Stimulated activated CD4-positive, alpha-beta T cell treated with anti-CD3 and anti-CD28 coated beads, Interleukin-1b, Interleukin-23, amount 100 ng/mL, for 24 hours (primary cell): ENCODE data around the gene PODXL2.

Source experiments
- DNase-seq, 4 experiments: peaks; one replicate each; pipeline ENCODE4 v3.0.0-alpha.2; 2020; ENCODE audit warnings: low read depth in 4 of 4, low spot score in 1 of 4

The PODXL2 gene

GRCh38 chr3:127629467-127630403, 750 bp downstream of the PODXL2 start:
- DNase-seq = peak in 2 of 4 experiments; percentile 13 to 23

DNA sequence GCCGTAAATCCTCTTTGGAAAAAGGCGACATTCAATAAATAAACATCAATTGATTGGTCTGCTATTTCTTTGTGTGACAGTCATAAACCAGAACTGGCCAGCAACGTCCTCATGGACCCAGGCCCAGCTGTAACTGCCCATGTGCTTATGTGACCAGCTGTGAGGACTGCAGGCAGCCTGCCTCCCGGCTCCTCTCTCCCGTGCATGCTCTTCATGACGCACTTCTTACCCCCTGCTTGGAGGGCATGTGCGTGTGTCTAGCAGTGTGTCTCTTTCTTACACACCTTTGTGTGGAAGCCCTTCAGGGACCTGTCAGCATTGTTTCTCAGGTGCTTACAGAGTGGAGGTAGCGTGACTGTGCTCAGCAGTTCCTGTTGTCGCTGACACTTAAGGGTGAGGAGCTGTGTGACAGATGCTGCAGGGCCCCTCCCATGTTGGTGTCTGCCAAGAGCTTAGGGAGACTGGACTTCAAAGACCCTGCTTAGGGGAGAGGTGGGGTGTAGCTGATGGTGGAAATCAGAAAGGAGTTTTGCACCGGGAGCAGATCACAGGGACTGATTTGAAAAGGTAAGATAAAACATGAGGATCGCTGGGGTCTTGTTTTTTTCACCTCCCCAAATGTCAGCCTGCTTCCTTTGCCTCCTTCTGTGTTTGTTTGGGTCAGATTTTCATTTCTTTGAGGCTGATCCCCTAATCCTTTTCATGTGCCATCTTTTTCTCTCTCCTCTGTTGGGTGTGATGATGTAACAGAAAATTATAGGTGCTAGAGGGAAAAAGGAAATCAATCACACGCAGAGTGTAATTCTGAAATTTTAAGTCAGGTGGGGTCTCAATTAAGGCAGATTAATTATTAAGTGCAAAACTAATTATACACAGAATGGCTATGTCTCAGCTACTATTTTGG, 2.1 kb downstream of the PODXL2 start:
- DNase-seq = no peak

GRCh38 chr3:127632035-127632820, 3.2 kb downstream of the PODXL2 start:
- no peak for DNase-seq

GRCh38 chr3:127634653-127635052, 5.7 kb downstream of the PODXL2 start:
- no peak for DNase-seq

DNA sequence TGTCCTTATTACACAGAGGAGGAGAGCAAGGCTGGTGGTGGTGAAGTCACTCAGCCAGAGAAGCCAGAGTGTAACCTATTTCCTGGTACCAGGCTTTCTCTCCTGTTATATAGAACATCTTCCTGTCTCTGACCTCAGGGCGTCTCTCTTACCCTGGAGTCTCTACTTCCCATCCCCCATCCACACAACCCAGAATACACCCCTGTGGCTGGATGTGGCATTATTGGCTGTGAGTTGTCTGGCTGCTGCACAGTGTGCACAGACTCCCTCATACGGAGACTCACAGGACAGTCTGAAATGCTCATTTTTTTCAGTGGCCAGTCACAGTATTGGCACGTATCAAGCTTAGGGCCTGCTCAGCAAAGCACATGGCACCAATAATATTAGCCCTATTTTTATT, 8.6 kb downstream of the PODXL2 start:
- DNase-seq = no peak

DNA sequence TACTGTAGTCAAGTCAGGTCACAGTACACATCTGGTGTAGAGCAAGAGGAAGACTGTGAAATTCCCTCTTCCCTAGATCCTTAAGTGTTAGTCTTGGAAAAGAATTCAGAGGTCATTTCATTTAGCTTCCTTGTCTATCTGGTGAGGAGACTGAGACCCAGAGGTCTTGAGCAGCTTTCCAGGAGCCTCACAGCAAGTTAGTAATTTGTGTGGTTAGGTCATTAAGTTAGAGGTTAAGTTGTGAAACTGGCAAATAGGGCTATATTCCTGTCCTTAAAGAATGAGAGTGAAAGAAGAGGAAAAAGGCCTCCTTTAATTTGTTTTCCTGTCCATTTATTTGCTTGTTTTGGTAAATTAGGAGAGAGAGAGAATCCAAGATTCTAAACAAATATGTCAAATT, 9.0 kb downstream of the PODXL2 start:
- no peak for DNase-seq

- DNase-seq = no peak
Measured at GRCh38 chr3:127639173-127640041, 10.4 kb downstream of the PODXL2 start.

GRCh38 chr3:127640042-127640355, 11.0 kb downstream of the PODXL2 start:
- DNase-seq = no peak

- no peak for DNase-seq
Measured at GRCh38 chr3:127644641-127645370, 15.8 kb downstream of the PODXL2 start.

- no peak for DNase-seq
Measured at GRCh38 chr3:127645371-127646015, 16.5 kb downstream of the PODXL2 start.

DNA sequence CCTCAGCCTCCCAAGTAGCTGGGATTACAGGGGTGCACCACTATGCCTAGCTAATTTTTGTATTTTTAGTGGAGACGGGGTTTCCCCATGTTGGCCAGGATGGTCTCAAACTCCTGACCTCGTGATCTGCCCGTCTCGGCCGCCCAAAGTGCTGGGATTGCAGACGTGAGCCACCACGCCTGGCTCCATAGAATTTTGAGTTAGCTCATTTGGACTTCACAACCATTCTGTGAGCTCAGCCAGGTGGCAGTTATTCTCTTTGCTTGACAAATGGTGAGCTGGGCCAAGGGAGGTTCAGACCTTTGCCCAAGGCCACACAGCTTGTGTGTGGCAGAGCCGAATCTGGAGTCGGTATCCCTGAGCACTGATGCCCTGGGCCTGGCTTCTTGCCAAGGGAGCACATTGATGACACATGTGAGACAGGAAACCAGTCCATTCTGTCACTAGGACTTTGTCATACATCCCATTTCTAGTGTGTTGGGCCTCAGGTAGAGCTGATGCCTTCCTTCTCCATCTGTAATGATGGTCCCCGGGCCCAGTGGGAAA, 17.6 kb downstream of the PODXL2 start:
- no peak for DNase-seq

- DNase-seq = no peak
Measured at GRCh38 chr3:127647166-127647844, 18.3 kb downstream of the PODXL2 start.

- no peak for DNase-seq
Measured at GRCh38 chr3:127647845-127648204, 18.8 kb downstream of the PODXL2 start.

DNA sequence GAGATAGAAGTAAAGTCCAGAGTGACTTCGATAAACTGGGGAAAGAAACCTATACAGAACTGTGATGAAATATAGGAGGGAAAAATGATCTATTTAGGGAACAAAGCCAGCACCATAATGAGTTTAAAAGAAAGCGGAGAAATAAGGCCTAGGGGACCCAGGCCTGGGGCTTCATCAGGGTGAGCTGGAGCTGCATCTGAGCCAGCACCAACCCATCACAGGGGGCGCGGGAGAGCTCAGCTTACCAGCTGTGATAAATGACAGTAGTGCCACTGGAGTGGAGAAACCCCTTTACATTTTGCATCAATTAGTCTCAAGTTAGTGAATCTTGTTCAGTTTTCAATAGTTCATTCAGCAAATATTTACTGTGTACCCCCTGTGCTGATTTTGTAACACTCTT, 21.3 kb downstream of the PODXL2 start:
- no peak for DNase-seq

DNA sequence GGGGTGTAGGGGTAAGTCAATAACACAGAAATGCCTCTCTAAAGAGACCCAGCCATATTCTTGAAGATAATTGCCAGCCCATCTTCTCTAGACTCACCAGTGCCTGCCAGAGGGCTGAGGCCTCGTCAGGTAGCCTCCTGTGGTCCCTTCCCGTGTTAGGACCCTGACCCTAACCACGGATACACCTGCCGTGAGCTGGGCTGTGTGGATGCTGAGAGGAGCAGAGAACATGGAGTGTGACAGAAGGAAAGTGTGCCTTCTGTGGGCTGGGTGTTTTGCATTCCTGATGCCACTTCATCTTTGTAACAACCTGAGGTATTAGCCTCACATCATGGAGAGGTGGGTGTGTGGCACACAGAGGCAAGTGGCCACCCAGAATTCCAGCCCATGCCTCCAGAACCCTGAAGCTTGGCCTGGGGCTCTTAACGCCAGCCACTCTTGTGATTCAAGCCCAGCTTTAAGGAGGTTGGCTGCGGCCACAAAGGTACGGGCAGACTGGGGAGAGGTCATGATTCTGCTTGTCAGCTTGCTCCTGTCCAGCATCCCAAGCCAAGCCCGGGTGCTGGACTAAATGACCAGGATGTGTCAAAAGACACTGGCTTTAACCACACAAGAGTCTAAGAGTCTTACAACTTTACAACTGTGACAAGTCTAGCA, 22.7 kb downstream of the PODXL2 start:
- no peak for DNase-seq

DNA sequence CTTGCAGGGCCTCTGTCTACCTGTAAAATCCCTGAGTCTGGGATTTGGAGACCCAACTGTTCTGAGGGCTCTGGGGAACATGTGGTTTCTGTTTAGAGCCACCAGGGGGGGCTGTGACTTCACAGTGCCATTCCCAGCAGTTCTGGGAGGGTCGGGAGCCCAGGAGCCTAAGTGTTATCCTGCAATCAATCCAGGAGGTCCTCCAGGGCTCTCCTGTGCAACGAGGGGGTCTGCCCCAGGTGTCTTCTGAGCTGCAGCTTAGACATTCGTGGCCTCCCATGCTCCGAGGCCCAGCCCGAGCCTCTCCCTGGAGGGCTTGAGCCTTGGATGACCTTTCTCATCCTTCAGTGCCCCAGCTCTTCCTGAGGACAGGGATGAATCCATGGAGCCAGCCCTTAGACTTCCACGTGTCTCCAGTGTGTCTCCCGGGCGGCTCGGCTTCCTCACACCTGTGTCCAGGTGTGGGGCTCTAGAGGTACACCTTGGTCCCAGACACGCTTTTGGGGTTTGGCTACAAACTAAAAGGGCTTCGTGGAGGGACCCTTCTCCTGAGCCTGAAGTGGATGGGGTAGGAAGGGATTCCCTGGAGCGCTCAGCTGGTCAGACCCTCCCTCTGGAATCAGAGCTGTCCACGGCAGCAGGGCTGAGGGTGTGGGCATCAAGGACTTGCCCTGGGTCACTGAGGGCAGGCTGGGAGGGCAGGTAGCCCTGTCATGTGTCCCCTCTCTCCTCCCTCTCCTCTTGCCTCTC, 23.4 kb downstream of the PODXL2 start:
- peak in 1 of 4 experiments; percentile 21 for DNase-seq

DNA sequence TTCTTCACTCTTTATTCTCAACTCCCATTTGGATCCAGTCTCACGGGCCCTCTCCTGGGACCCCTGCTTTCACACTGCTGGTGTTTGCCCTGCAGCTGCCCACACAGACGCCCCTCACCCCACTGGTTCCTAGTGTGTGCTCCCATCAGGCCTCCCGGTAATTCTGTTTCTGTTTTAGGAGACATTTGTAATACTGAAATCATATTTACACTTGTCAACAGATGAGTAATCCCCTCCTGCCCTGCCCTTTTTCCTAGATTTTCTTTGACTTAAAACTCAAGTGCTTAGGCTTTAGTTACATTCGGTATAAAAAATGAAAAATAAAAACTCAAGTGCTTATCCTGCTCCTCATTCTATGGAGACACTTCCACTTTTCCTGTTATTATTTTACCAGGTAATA, 25.4 kb downstream of the PODXL2 start:
- DNase-seq = no peak
